Fibroblast of pulmonary artery (primary cell): ENCODE measurements around the gene PITX1.

ENCODE experiments used
- DNase-seq: peaks from one replicate; pipeline ENCODE4 v3.0.0-alpha.2; 2010; ENCODE audit warnings: low read depth
- H3K4me3 ChIP-seq: replicated peaks from 2 replicates; pipeline ENCODE4 v1.5.1; 2011; ENCODE audit warnings: low read depth, mild to moderate bottlenecking, control low read depth, low read length, moderate library complexity
- CTCF ChIP-seq: IDR thresholded peaks from 2 replicates; pipeline ENCODE4 v1.5.1; 2011; ENCODE audit warnings: mild to moderate bottlenecking, control low read depth, low read length, inconsistent platforms; ENCODE audit errors: missing control alignments

PITX1 gene

DNA sequence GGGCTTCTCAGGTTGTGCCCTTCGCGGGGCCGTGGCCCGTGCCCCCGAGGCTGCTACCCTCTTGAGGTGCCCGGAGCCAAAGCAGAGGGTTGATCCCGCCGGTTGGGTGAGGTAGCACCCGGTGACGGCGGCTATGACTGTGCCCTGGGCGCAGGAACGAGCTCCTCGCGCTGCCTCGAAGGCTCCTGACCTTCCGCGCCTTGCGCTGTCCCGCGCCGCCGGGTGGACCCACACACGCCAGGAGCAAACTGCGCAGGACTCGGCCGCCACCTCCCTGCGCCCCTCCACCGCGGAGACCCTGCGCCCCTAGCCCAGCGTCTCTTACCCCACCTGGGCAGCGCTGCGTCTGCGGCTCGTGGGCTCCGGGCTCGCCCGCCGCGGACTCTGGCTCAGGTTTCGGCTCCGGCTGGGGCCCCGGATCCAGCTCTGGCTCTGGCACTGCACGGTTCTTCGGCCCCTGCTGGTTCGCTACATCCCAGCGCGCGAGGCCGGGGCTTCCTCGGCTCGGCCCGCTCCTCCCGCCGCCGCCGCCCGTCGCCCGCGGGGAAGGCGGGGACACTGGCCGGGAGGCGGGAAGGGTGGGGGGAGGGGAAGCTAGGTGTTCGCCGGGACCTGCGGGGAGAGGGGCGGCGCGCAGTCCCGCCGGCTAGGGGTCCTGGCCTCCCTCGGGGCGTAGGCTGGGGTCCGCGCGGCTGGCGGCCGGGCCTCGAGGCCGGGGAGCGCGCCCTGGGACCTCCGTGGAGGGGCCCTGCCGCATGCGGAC is 5.4 kb upstream of the PITX1 start:
- no peak for TF ChIP-seq CTCF
- no peak for DNase-seq
- no peak overlapping the region for H3K4me3 ChIP-seq

DNA sequence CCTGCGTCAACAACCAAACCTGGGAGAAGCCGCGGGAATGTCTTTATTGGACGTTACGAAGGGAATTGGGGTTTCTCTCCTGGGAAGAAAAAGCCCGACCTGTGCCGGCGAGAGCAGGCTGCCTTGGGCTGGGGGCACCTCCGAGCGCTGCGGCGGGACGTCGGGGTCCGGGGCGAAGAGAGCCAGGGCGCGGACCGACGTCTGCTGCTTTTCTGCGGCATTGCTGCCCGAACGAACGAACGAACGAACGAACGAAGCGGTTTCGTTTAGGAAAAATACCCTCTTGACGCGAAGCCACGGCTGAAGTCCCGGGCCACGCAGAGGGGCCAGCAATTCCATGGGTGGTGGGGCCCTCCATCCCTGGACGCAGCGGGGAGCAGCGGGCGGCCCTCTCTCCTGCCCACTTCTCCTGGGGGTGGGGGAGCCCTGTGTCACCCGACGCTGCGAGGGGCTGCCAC is 4.8 kb upstream of the PITX1 start:
- DNase-seq, result no peak
- no peak for TF ChIP-seq CTCF
- H3K4me3 ChIP-seq, result no peak overlapping the region

- TF ChIP-seq CTCF, result no peak
- no peak for DNase-seq
- H3K4me3 ChIP-seq, result no peak overlapping the region
Measured at GRCh38 chr5:135038205-135038812, 4.3 kb upstream of the PITX1 start.

DNA sequence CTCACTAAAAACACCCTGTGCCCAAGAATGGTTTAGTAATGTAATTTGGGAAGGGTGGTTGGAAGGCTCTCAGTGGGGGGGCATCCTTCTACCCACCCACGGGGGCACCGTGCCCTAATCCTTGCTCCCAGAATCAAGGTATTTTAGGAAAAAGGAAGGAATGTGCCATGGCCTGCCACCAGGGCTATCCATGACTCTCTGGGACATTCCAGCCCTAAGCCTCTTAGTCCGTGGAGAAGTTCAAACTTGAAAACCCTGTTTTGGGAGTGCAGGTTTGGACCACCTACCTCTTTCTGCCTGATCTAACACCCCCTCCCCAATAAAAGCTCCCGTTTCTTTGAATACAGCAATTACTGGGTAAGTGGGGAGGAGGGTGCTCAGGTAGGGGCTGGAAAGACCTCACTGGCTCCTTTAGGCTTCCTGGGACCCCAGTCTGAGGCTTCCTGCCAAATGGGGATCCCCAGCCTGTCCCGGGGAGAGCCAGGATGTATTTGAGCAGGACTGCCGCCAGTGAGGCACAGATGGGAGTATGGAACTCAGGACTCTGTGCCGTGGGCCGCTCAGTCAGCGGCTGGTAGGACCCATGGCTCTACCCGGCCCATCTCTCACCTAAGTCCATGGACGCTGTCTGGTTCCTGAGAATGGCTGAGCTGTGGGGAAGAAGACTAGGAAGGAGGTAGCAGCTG is 3.6 kb upstream of the PITX1 start:
- H3K4me3 ChIP-seq, result no peak overlapping the region
- DNase-seq, result no peak
- no peak for TF ChIP-seq CTCF

- no peak for TF ChIP-seq CTCF
- DNase-seq, result no peak
- H3K4me3 ChIP-seq, result no peak overlapping the region
Measured at GRCh38 chr5:135036405-135036804, 2.4 kb upstream of the PITX1 start.

DNA sequence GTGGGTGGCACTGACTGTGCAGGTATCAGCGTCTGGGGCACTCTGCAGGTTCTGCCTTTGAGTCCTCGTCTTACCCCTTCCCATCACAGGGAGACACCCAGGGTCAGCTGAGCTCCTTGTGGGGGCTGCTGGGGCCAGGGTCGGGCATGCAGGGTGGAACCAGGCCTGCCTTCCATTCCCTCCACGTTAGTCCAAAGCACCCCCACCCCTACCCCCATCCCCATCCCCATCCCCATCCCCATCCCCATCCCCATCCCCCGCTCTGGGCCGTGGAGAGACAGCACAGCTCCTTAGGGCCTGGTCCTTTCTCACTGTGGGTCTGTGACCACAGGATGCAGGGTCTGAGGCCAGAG is 1.6 kb upstream of the PITX1 start:
- no peak for DNase-seq
- H3K4me3 ChIP-seq, result no peak overlapping the region

More for the DNA sequence above, 1.6 kb upstream of the PITX1 start:
- TF ChIP-seq CTCF, result no peak
